KMS-11 (cell line): ENCODE data around the gene ANO8.
"Not testable (repeated sequence)": the region's sequence is repeated elsewhere in the genome, so short reads cannot be mapped to it uniquely, and the experiment has no call there.

Experiments used
- H2AFZ ChIP-seq: fragments of 200-600 bp; sonication (generic); 2 replicates; pipeline ENCODE4 v1.6.1; 2016; ENCODE audit warnings: antibody characterized with exemption, mixed run types, low read depth
- H3K27ac ChIP-seq: fragments of 200-600 bp; sonication (generic); 2 replicates; pipeline ENCODE4 v1.6.1; 2016; ENCODE audit warnings: mild to moderate bottlenecking, mixed run types
- H3K27me3 ChIP-seq: fragments of 200-600 bp; sonication (generic); 2 replicates; pipeline ENCODE4 v1.6.1; 2017; ENCODE audit warnings: mild to moderate bottlenecking, low read depth, mixed run types, moderate library complexity; ENCODE audit not compliant: insufficient read depth
- H3K36me3 ChIP-seq: fragments of 200-600 bp; sonication (generic); 2 replicates; pipeline ENCODE4 v1.6.1; 2017; ENCODE audit warnings: mild to moderate bottlenecking, mixed run types; ENCODE audit not compliant: insufficient read depth
- H3K4me1 ChIP-seq: fragments of 200-600 bp; sonication (generic); 2 replicates; pipeline ENCODE4 v1.6.1; 2016; ENCODE audit warnings: mild to moderate bottlenecking, low read depth, mixed run types; ENCODE audit not compliant: poor library complexity, severe bottlenecking
- H3K4me2 ChIP-seq: fragments of 200-600 bp; sonication (generic); 2 replicates; pipeline ENCODE4 v1.7.0; 2016; ENCODE audit warnings: mild to moderate bottlenecking, mixed run types
- H3K4me3 ChIP-seq: fragments of 200-600 bp; sonication (generic); IDR thresholded peaks from 2 replicates; pipeline ENCODE4 v1.6.1; 2017; ENCODE audit warnings: low read depth, low read length, mixed read lengths; ENCODE audit not compliant: insufficient read depth
- H3K79me2 ChIP-seq: fragments of 200-600 bp; sonication (generic); 2 replicates; pipeline ENCODE4 v1.6.1; 2016; ENCODE audit warnings: low read depth, mixed run types; ENCODE audit not compliant: insufficient read depth
- H3K9ac ChIP-seq: fragments of 200-600 bp; sonication (generic); 2 replicates; pipeline ENCODE4 v1.6.1; 2016; ENCODE audit warnings: mild to moderate bottlenecking, mixed run types
- H4K20me1 ChIP-seq: fragments of 200-600 bp; sonication (generic); 2 replicates; pipeline ENCODE4 v1.6.1; 2016; ENCODE audit warnings: mild to moderate bottlenecking, mixed run types; ENCODE audit not compliant: insufficient read depth
- CTCF ChIP-seq: fragments of 200-600 bp; sonication (generic); conservative IDR thresholded peaks from 2 replicates; pipeline ENCODE4 v1.6.1; 2017; ENCODE audit warnings: low read depth, mild to moderate bottlenecking, antibody characterized with exemption, low read length, moderate library complexity, mixed read lengths

ANO8 gene

GRCh38 chr19:17279436-17279835, 55.2 kb downstream of the ANO8 start:
- H3K79me2 ChIP-seq = no peaks in the 10 kb centered on the region
- H3K4me3 ChIP-seq = no peak overlapping the region
- H3K27me3 ChIP-seq = no peaks in the 10 kb centered on the region
- H3K36me3 ChIP-seq = no peaks in the 10 kb centered on the region
- H3K27ac ChIP-seq = no peak overlapping the region
- H3K9ac ChIP-seq = no peak overlapping the region
- no peaks in the 10 kb centered on the region for H4K20me1 ChIP-seq
- H2AFZ ChIP-seq = no peak overlapping the region
- TF ChIP-seq CTCF = no peak
- no peak overlapping the region for H3K4me2 ChIP-seq
- peaks cover 6% of the 10 kb centered on the region for H3K4me1 ChIP-seq

- Histone ChIP-seq H3K36me3 (no peaks in the 10 kb centered on the region), H3K79me2 (no peaks in the 10 kb centered on the region), H3K4me2 (no peak overlapping the region), H3K27ac (no peak overlapping the region), H2AFZ (no peak overlapping the region), H3K9ac (no peak overlapping the region), H3K27me3 (no peaks in the 10 kb centered on the region), H3K4me3 (no peak overlapping the region), H4K20me1 (no peaks in the 10 kb centered on the region), H3K4me1 (no peaks in the 10 kb centered on the region)
- no peak for TF ChIP-seq CTCF
Measured at GRCh38 chr19:17275441-17276175, 59.0 kb downstream of the ANO8 start.

- H4K20me1 ChIP-seq, H3K9ac ChIP-seq, H3K27ac ChIP-seq, H3K79me2 ChIP-seq, H3K4me2 ChIP-seq, H3K4me3 ChIP-seq, H3K36me3 ChIP-seq, H3K27me3 ChIP-seq, H2AFZ ChIP-seq, H3K4me1 ChIP-seq: not testable (repeated sequence)
Measured at GRCh38 chr19:17274892-17275291, 59.8 kb downstream of the ANO8 start.
